GM12864 (cell line): ENCODE measurements around the gene SLC22A3.
"Not testable (repeated sequence)": the region's sequence is repeated elsewhere in the genome, so short reads cannot be mapped to it uniquely, and the experiment has no call there.

Experiments
- DNase-seq: peaks from one replicate; pipeline ENCODE4 v3.0.0-alpha.2; 2011; ENCODE audit warnings: low read depth
- H3K4me3 ChIP-seq: 2 replicates; pipeline ENCODE4 v1.5.1; 2011; ENCODE audit warnings: mild to moderate bottlenecking, low read depth, low read length, control low read depth
- CTCF ChIP-seq: IDR thresholded peaks from 2 replicates; pipeline ENCODE4 v1.5.1; 2011; ENCODE audit warnings: low read depth, mild to moderate bottlenecking, moderate library complexity, low read length, control low read depth, inconsistent platforms; ENCODE audit errors: missing control alignments

SLC22A3 gene

DNA sequence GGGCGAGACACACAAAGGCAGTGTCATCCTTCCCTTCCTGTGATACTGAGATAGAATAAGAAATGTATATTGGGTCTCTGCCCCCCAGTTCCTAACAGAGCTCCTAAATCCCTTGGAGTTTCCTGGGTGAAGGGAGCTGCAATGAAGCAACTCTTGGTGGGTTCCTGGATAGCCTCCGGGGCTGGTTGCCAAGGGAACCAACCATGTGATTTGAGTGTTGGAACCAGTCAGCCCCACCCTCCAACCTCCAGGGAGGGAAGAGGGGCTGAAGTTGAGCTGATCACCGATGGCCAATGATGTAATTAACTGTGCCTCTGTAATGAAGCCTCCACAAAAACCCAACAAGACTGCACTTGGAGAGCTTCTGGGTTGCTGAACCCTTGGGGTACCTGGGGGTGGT lies 116.6 kb downstream of the SLC22A3 start:
- no peak for DNase-seq

GRCh38 chr6:160467261-160467871 lies 119.2 kb downstream of the SLC22A3 start:
- not testable (repeated sequence) for H3K4me3 ChIP-seq, DNase-seq

More for the DNA sequence above, 116.6 kb downstream of the SLC22A3 start:
- no peak for TF ChIP-seq CTCF
- no peak overlapping the region for H3K4me3 ChIP-seq

DNA sequence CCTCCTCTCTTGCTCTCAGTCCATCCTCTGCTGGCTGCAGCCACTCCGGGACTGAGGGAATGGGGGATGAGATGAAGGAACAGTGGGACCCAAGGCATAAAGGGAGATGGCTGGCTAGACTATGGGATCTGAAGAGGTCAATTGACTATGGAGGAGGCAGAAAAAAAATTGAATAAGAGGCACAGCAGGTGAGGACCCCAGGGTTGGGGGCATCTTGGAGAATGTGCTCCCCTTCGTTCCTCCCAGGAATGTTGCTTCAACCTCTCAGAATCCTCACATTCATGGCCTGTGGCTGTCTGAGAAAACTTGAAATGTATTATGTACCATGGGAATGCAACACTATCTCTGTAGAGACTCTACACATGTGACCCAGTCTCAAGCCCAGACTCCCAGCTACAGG lies 121.0 kb downstream of the SLC22A3 start:
- no peak for TF ChIP-seq CTCF
- H3K4me3 ChIP-seq: no peak overlapping the region
- no peak for DNase-seq

DNA sequence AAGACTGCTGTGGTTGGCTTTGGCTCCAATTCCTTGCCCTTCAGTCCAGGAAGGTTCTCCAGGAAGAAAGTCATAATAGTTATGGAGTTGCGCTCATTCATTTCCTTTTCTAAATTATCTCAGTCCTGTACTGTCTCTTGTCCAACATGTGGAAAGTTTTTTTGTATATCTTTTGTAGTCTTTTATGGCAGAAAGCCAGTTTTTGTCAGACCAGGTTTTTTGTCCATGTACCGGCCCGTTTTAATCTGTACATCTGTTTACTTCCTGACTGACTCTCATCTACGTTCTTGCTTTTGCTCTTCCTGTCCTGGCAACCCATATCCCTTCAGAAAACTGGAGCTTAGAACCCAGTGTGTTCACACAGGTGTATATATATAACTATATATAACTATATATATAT lies 127.9 kb downstream of the SLC22A3 start:
- DNase-seq, H3K4me3 ChIP-seq: not testable (repeated sequence)

- H3K4me3 ChIP-seq, DNase-seq: not testable (repeated sequence)
These were observed 128.9 kb downstream of the SLC22A3 start for GRCh38 chr6:160477072-160477471.

DNA sequence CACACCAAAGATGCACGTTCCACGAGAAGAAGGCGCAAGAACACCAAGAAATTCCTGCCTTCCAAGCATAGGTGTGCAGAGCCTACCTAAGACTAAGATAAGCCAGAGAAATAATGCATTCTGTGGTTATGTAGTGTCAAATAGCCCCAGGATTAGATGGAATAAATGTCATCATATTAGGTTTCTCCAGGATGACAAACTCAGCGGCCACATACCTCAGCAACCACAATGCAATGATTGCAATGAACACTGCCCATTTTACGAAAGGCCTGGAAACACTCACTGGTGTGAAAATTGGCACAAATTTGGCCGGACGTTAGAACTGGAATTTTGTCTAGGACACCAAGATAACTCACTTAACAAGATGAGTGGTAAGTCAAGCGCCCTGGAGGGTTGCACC lies 129.7 kb downstream of the SLC22A3 start:
- TF ChIP-seq CTCF: no peak
- DNase-seq: no peak
- no peak overlapping the region for H3K4me3 ChIP-seq

GRCh38 chr6:160487116-160487515 lies 138.9 kb downstream of the SLC22A3 start:
- DNase-seq: no peak
- H3K4me3 ChIP-seq: no peak overlapping the region
- no peak for TF ChIP-seq CTCF

GRCh38 chr6:160489091-160489490 lies 140.9 kb downstream of the SLC22A3 start:
- no peak for TF ChIP-seq CTCF
- no peak overlapping the region for H3K4me3 ChIP-seq

DNA sequence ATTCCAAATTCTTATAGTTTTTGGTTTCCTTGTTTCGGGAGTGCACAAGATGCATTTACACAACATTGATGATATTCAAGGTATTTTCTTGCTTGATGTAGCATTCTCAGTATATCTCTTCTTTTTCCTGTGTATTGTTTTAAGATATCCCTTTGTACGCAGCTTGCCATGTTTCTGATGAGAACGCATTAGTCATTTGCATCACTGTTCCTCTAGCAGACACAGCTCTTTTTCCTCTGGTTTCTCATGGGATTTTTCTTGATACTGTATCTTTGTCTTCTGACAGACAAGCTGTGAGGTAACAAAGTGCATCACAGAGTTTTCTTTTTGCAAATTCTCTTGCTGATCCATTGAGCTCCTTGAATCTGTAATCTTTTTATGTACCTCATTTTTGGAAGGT lies 146.4 kb downstream of the SLC22A3 start:
- H3K4me3 ChIP-seq: no peak overlapping the region
- TF ChIP-seq CTCF: no peak

More at GRCh38 chr6:160489091-160489490, 140.9 kb downstream of the SLC22A3 start:
- no peak for DNase-seq

More for the DNA sequence above, 146.4 kb downstream of the SLC22A3 start:
- no peak for DNase-seq
